Ishikawa (cell line): ENCODE results near the gene NXPH3.

Experiments
- CEBPB ChIP-seq: IDR thresholded peaks from 2 replicates; pipeline ENCODE4 v1.6.1; 2012
- CREB1 ChIP-seq: IDR thresholded peaks from 2 replicates; pipeline ENCODE4 v1.6.1; 2012; ENCODE audit warnings: low read depth
- EGR1 ChIP-seq: IDR thresholded peaks from 2 replicates; pipeline ENCODE4 v1.6.1; 2012
- EP300 ChIP-seq: IDR thresholded peaks from 2 replicates; pipeline ENCODE4 v1.6.1; 2012; ENCODE audit warnings: borderline replicate concordance
- FOXM1 ChIP-seq: IDR thresholded peaks from 2 replicates; pipeline ENCODE4 v1.6.1; 2012; ENCODE audit warnings: low read depth, borderline replicate concordance
- NFIC ChIP-seq: IDR thresholded peaks from 2 replicates; pipeline ENCODE4 v1.6.1; 2012
- RAD21 ChIP-seq: IDR thresholded peaks from 2 replicates; pipeline ENCODE4 v1.6.1; 2012; ENCODE audit warnings: low read depth
- TAF1 ChIP-seq: IDR thresholded peaks from 2 replicates; pipeline ENCODE4 v1.6.1; 2012; ENCODE audit warnings: low read depth, mild to moderate bottlenecking
- TCF12 ChIP-seq: IDR thresholded peaks from 2 replicates; pipeline ENCODE4 v1.6.1; 2012; ENCODE audit warnings: low read depth
- TEAD4 ChIP-seq: IDR thresholded peaks from 2 replicates; pipeline ENCODE4 v1.6.1; 2012
- YY1 ChIP-seq: IDR thresholded peaks from 2 replicates; pipeline ENCODE4 v1.6.1; 2012; ENCODE audit warnings: low read depth
- ZBTB7A ChIP-seq: IDR thresholded peaks from 2 replicates; pipeline ENCODE4 v1.6.1; 2012; ENCODE audit warnings: low read depth
- TF ChIP-seq, protein P1 (sequence below): IDR thresholded peaks from 2 replicates; pipeline ENCODE4 v1.6.1; 2012; ENCODE audit warnings: low read depth, mild to moderate bottlenecking
- TF ChIP-seq, protein P2 (sequence below): IDR thresholded peaks from 2 replicates; pipeline ENCODE4 v1.6.1; 2012
- TF ChIP-seq, protein P3 (sequence below): IDR thresholded peaks from 2 replicates; pipeline ENCODE4 v1.6.1; 2012

NXPH3 gene

DNA sequence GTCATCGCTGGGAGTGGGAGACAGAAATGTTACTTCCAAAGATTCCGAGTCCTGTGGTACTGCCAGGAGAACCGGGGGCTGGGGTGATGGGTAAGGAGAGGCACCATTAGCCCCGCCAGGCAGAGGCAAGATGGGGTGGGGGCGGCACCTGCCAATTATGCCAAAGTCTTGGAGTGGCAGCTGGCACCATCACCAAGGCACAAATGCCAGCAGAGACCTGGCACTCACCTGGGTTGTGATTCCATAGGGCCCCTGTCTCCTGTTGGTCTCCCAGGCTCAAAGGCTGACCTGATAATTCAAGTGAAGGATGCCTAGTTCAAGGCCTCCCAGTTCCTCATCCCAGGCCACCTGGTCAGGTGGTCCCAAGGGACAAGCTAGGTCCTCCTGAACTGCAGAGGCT lies 7.6 kb downstream of the NXPH3 start:
- TF ChIP-seq, protein P1, sequence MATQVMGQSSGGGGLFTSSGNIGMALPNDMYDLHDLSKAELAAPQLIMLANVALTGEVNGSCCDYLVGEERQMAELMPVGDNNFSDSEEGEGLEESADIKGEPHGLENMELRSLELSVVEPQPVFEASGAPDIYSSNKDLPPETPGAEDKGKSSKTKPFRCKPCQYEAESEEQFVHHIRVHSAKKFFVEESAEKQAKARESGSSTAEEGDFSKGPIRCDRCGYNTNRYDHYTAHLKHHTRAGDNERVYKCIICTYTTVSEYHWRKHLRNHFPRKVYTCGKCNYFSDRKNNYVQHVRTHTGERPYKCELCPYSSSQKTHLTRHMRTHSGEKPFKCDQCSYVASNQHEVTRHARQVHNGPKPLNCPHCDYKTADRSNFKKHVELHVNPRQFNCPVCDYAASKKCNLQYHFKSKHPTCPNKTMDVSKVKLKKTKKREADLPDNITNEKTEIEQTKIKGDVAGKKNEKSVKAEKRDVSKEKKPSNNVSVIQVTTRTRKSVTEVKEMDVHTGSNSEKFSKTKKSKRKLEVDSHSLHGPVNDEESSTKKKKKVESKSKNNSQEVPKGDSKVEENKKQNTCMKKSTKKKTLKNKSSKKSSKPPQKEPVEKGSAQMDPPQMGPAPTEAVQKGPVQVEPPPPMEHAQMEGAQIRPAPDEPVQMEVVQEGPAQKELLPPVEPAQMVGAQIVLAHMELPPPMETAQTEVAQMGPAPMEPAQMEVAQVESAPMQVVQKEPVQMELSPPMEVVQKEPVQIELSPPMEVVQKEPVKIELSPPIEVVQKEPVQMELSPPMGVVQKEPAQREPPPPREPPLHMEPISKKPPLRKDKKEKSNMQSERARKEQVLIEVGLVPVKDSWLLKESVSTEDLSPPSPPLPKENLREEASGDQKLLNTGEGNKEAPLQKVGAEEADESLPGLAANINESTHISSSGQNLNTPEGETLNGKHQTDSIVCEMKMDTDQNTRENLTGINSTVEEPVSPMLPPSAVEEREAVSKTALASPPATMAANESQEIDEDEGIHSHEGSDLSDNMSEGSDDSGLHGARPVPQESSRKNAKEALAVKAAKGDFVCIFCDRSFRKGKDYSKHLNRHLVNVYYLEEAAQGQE, result no peak
- TF ChIP-seq TEAD4 (no peak), ZBTB7A (no peak), TAF1 (no peak), RAD21 (no peak), CREB1 (no peak), FOXM1 (no peak), NFIC (no peak), CEBPB (no peak), EGR1 (no peak), TCF12 (no peak), EP300 (no peak), YY1 (no peak)
- TF ChIP-seq, protein P2, sequence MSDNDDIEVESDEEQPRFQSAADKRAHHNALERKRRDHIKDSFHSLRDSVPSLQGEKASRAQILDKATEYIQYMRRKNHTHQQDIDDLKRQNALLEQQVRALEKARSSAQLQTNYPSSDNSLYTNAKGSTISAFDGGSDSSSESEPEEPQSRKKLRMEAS, result no peak
- TF ChIP-seq, protein P3, sequence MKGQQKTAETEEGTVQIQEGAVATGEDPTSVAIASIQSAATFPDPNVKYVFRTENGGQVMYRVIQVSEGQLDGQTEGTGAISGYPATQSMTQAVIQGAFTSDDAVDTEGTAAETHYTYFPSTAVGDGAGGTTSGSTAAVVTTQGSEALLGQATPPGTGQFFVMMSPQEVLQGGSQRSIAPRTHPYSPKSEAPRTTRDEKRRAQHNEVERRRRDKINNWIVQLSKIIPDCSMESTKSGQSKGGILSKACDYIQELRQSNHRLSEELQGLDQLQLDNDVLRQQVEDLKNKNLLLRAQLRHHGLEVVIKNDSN, result no peak

DNA sequence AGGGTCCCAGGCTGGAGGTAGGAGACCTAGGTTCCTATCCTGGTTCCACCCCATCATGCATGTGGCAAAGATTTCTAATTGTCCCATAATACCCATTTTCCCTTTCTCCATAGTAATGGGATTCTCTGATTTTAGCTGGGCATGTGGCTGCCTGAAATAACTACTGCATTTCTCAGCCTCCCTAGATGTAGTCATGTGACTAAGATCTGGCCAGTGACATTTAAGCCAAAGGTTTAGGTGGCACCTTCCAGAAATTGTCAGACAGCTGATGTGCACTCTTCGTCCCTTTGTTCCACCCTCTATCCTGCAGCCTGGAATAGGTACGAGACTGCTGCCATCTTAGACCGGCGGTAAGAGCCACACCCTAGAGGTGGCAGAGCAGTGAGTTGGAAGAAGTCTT lies 8.2 kb downstream of the NXPH3 start:
- TF ChIP-seq, protein P2, result no peak
- TF ChIP-seq, protein P3, result peak; percentile 26; the same call in 1 of the 2 replicates
- no peak for TF ChIP-seq EGR1
- TF ChIP-seq, protein P1, result no peak
- no peak for TF ChIP-seq TAF1
- no peak for TF ChIP-seq TCF12

DNA sequence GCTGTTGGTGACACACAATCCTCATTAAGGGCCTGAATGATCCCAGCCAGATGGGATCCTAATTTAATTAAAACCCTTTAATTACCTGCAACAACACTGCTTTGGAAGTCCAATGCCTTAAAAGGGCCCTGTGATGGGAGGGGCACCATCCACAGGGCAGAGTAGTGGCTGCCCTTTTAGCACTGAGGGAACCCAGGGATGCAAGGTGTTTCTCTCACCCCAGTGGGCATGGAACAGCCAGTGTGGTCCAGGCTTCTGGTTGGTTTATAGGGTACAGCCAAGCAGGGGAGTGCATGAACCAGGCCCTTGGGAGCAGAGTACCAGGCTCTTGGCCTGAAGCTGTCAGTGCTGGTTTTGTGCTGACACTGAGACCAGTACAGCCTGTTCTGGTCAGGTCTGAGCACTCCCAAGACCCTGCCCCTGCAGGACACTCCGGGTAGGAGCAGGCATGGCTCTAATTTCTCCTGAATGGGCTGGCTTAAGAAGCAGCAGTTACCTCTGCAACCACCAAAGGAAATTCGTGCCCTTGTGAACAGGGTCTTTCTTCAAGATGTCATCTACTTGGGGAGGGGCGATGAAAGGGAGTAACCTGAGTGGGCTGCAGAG lies 9.9 kb downstream of the NXPH3 start:
- TF ChIP-seq YY1, result no peak
- no peak for TF ChIP-seq TEAD4
- TF ChIP-seq CEBPB, result no peak
- TF ChIP-seq, protein P3, result no peak
- TF ChIP-seq, protein P2, result no peak
- TF ChIP-seq, protein P1, result no peak
- no peak for TF ChIP-seq RAD21
- TF ChIP-seq NFIC, result no peak
- no peak for TF ChIP-seq CREB1
- TF ChIP-seq FOXM1, result no peak
- TF ChIP-seq EP300, result no peak
- TF ChIP-seq EGR1, result no peak
- TF ChIP-seq TAF1, result no peak
- no peak for TF ChIP-seq TCF12
- TF ChIP-seq ZBTB7A, result no peak
